NK-92 (cell line): ENCODE data around the gene ALLC.

ENCODE experiments used
- DNase-seq: peaks from one replicate; lab custom pipeline; 2025; ENCODE audit not compliant: unreplicated experiment; lab: John Stamatoyannopoulos, UW

The ALLC gene

DNA sequence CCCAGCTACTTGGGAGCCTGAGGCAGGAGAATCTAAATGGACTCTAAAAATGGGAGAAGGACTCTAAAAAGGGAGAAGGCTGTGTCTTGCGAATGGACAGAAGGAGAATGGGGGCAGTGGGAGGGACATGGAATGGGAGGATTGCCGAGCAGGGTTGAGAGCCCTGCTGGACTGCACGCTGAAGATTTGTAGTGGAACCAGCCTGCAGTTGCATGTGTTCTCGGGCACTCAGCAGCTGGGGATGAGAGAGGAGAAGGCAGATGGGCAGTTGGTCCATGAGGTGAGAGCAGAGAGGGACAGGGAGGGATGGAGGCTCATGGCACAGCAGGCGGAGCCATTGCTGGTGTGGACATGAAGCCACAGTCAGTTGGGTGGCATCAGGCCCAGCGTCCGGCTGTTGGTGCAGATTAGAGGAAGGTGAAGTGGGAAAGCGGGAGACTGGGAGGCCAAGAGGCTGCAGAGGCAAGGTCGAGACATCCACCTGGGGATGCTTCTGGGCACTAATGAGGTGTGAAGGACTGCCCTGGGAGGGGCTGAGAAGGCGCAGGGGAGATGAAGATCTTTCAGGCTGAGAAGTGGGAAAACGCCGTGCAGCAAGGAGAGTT is 86.1 kb downstream of the ALLC start:
- DNase-seq = no peak

DNA sequence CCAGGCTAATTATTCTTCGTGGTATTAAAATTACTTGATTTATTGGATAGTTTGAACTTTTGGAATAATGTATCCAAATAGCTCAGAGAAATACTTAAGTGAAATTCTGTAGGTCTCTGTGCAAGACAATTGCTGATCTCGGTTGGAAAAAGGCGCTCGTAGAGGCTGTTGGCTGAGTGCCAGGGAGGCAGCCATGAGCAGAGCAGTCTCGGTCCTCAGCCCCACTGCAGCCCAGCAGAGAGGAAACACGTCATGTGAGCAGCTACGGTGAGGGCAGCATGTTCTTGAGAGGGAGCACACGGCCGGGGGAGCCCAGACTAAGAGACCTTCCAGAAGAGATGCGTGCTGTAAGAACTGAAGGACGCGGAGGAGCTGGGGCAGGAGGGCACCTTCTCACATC is 87.9 kb downstream of the ALLC start:
- no peak for DNase-seq

DNA sequence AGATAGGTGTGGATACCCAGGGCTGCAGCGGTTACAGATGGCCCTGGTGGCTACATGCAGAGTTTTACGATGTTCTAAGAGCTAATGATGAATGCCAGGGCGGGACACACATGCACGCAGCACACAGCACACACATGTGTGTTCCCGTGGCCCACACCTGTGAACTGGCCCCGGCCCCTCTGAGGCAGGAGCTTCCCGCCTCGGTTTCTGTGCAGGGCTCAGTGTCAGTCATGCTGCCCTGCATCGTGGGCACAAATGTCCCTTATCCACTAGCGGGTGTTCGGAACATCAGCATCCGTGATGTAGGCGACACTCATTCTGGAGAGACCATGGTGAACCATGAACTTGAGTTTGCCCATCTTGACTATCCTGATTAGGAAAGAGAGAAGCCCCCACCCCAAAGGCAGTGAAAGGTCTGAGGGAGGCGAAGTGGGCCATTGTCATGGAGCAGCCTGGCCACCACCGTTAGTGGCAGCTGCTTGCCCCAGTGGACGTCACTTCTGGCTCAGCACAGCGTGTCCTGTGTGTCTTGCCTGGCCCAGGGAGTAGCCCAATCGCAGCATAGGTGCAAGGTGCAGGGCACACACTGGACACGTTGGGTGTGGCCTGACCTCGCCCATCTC is 89.1 kb downstream of the ALLC start:
- DNase-seq = no peak

DNA sequence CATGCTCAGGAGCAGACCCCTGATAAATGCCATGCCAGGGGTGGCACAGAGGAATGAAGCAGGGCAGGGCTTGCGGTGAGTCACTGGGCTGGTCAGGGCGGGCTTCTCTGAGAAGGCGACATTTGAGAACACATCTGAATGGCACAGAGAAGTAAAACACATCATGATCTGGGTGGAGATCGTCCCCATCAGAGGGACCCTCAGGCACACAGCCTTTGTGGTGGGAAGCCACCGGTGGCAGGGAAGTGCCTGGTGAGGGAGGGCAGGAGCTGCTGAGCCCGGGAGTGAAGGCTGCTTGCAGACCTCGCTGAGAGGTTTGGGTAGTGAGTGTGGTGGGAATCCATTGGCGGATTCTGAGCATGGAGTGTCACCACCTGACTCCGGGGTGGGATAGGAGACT is 89.8 kb downstream of the ALLC start:
- DNase-seq = no peak

DNA sequence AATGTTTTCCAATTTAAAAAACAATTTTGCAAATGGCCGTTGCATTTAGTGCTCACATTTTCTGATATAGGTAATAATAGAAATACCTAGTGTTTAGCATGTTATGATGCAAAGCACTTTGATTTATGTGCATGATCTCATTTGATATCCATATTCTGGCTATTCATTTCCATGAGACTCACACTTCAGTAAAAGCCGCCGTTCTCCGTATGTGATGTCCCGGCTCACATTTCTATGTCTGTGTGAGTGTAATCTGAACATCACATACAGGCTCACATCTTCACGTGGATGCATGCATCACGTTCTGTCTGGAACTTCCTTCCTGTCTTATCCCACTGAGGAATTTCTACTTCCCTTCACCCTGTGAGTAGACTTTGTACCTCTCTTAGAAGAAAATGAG is 91.2 kb downstream of the ALLC start:
- DNase-seq = no peak

DNA sequence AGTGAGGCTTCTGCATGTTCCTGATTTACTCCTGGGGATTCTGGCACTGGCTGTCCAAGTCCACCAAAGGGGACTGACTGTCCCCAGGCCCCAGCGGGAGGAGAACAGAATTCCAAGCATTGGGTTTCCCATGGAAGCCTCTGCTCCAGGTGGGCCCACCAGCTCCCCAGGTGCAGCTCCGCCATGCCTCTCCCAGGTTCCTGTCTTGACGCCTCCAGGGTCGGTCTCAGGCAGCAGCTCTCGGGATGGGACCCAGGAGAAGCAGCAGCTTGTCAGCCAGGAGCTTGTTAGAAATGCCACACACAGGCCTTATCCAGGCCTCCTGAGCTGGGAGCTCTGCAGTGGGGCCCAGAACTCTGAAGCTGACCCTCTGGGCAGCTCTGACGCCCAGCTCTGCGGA is 93.3 kb downstream of the ALLC start:
- no peak for DNase-seq

DNA sequence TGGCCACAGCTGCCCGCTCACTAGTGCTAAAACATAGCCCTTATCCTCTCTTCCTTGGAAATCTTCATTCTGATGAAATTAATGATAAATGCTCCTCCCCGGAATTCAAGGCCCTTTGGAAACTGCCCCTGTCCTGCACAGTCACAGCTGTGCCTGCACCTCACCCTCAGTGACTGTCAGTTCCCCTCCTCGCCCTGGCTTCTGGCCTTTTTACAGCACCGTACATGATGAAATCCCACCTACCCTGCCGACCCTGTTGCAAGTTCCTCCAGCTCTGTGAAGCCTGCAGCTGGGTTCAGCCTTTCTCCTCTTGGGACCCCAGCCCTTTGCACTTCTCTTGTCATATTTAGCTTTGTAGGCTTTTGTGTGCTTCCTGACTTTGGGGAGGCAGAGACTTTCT is 93.8 kb downstream of the ALLC start:
- no peak for DNase-seq
